ENCODE data around the gene TF.

DNA sequence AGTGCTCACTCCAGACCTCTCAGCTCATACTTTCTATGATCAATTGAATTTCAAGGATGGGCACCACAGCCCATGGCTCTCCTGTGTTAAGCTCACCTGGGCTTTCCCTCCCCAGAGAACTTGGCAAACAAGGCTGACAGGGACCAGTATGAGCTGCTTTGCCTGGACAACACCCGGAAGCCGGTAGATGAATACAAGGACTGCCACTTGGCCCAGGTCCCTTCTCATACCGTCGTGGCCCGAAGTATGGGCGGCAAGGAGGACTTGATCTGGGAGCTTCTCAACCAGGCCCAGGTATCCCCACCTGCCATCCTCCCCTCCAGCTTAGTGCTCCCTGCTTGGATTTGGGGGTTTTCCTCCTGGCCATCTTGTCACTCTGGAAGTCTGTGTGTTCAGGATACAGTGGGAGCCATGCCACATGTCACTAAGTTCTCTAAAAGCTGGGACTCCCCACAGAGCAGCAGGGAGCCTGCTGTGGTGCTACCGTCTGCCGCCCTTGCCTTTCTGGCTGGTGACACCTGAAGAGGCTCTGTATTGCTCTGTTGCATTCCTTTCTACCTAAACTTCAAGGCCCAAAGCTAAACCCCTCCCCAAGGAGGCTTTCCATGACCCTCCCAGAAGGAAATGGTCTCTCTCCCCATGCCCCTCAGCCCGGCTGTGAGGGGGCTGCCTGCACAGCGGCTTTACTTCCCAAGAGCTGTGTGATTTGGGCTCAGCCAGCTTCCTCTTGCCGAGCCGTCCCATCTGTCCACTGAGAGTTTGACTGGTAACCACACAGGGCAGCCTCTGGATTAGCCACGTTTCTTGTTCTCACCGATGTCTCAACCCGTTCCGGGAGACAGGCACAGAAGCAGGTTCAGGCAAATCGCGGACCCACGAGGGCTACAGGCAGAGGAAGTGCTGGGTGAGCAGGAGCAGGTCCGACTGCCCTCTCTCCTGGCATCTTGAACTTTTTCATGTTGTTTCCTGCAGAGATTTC lies 10.8 kb downstream of the TF start:
- TF ChIP-seq NFRKB (IDR thresholded peaks at IDR 0.05) (no peak), FOXK2 (IDR thresholded peaks at IDR 0.05) (no peak), SUZ12 (IDR thresholded peaks at IDR 0.05) (no peak), FOXM1 (IDR thresholded peaks at IDR 0.05; ENCODE audit: borderline replicate concordance) (no peak), LEF1 (IDR thresholded peaks at IDR 0.05; ENCODE audit: borderline replicate concordance) (no peak), SP1 (IDR thresholded peaks at IDR 0.05) (no peak), ELF4 (IDR thresholded peaks at IDR 0.05) (no peak), TARDBP (IDR thresholded peaks at IDR 0.05) (no peak), FOXA1 (IDR thresholded peaks at IDR 0.05) (no peak), ZNF384 (IDR thresholded peaks at IDR 0.05) (no peak), BHLHE40 (IDR thresholded peaks at IDR 0.05; ENCODE audit: borderline replicate concordance) (no peak)
- TF ChIP-seq, protein P1, sequence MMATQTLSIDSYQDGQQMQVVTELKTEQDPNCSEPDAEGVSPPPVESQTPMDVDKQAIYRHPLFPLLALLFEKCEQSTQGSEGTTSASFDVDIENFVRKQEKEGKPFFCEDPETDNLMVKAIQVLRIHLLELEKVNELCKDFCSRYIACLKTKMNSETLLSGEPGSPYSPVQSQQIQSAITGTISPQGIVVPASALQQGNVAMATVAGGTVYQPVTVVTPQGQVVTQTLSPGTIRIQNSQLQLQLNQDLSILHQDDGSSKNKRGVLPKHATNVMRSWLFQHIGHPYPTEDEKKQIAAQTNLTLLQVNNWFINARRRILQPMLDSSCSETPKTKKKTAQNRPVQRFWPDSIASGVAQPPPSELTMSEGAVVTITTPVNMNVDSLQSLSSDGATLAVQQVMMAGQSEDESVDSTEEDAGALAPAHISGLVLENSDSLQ (IDR thresholded peaks at IDR 0.05): no peak

Measured in HEK293T (cell line).